RWPE2 (cell line): ENCODE results near the gene GPHA2.
A peak's percentile ranks its signal among the peaks of the same experiment; 100 is the strongest.

Source experiments
- ATAC-seq: fragments of 200-7000 bp; cut with Tn5 transposase; 3 replicates; pipeline ENCODE4 v1.9.1; 2021; ENCODE audit warnings: low read depth
- DNase-seq: peaks from one replicate; pipeline ENCODE4 v3.0.0-alpha.2; 2020; ENCODE audit warnings: low spot score
- H3K27ac ChIP-seq: fragments of 450-650 bp; 2 replicates; pipeline ENCODE4 v1.5.1; 2017; ENCODE audit warnings: mild to moderate bottlenecking; ENCODE audit not compliant: poor library complexity, severe bottlenecking
- H3K27me3 ChIP-seq: fragments of 250-450 bp; sonication (Bioruptor Pico); 2 replicates; pipeline ENCODE4 v1.5.1; 2021; ENCODE audit warnings: mild to moderate bottlenecking, moderate library complexity; ENCODE audit not compliant: insufficient read depth, poor library complexity, severe bottlenecking
- H3K36me3 ChIP-seq: fragments of 250-450 bp; sonication (Bioruptor Pico); 2 replicates; pipeline ENCODE4 v1.5.1; 2020; ENCODE audit warnings: low read depth, mild to moderate bottlenecking, moderate library complexity
- H3K4me1 ChIP-seq: fragments of 250-450 bp; sonication (Bioruptor Pico); 2 replicates; pipeline ENCODE4 v1.5.1; 2021; ENCODE audit warnings: mild to moderate bottlenecking, moderate library complexity; ENCODE audit not compliant: insufficient read depth, poor library complexity, severe bottlenecking
- H3K4me3 ChIP-seq: fragments of 250-450 bp; sonication (Bioruptor Pico); 2 replicates; pipeline ENCODE4 v1.5.1; 2021; ENCODE audit warnings: mild to moderate bottlenecking, moderate library complexity; ENCODE audit not compliant: severe bottlenecking
- H3K9me3 ChIP-seq: fragments of 250-450 bp; sonication (Bioruptor Pico); 2 replicates; pipeline ENCODE4 v1.5.1; 2021; ENCODE audit warnings: mild to moderate bottlenecking, moderate library complexity; ENCODE audit not compliant: severe bottlenecking
- TF ChIP-seq, protein P1 (sequence below): fragments of 450-650 bp; IDR thresholded peaks from one replicate; pipeline ENCODE4 v1.5.1; 2017; ENCODE audit warnings: mild to moderate bottlenecking, moderate library complexity; ENCODE audit not compliant: poor library complexity, severe bottlenecking

The GPHA2 gene

DNA sequence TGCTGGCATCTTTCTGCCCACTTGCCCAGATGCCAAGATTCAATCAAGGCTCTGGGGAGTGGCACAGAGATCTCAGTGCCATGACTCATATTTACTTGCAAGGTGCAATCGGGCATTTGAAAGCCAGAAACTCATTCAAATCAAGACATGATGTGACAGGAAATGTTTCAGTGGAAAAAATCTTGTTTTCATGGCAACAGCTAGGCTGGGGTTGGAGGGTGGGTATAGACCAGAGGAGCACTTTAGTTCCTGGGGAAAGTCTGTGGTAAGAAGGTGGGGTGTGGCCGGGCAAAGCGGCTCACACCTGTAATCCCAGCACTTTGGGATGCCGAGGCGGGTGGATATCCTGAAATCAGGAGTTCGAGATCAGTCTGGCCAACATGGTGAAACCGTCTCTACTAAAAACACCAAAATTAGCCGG, 35.0 kb upstream of the GPHA2 start:
- Histone ChIP-seq H3K4me3 (no peak overlapping the region), H3K4me1 (peaks cover 21% of the 10 kb centered on the region), H3K36me3 (no peaks in the 10 kb centered on the region), H3K27ac (peak overlapping the region; percentile 90), H3K27me3 (no peaks in the 10 kb centered on the region), H3K9me3 (no peaks in the 10 kb centered on the region)
- TF ChIP-seq, protein P1, sequence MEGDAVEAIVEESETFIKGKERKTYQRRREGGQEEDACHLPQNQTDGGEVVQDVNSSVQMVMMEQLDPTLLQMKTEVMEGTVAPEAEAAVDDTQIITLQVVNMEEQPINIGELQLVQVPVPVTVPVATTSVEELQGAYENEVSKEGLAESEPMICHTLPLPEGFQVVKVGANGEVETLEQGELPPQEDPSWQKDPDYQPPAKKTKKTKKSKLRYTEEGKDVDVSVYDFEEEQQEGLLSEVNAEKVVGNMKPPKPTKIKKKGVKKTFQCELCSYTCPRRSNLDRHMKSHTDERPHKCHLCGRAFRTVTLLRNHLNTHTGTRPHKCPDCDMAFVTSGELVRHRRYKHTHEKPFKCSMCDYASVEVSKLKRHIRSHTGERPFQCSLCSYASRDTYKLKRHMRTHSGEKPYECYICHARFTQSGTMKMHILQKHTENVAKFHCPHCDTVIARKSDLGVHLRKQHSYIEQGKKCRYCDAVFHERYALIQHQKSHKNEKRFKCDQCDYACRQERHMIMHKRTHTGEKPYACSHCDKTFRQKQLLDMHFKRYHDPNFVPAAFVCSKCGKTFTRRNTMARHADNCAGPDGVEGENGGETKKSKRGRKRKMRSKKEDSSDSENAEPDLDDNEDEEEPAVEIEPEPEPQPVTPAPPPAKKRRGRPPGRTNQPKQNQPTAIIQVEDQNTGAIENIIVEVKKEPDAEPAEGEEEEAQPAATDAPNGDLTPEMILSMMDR = no peak
- peak; percentile 68 for DNase-seq
- ATAC-seq = peak; percentile 87

DNA sequence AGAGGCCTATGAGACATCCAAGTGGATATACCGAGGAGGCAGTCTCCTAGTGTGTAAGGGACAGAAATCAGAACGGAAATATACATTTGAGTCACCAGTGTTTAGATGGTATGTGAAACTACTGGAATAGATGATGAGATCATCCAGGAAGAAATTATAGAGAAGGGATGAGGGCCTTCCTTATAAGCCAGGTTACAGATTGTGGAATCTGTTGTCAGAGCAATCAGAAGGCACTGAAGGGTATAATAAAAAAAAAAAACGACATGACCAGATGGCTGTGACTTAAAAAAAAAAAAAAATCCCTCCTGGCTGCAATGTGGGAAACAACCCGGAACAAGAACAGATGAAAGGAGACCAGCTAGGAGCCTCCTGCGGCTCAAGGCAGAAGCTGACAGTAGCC, 33.5 kb upstream of the GPHA2 start:
- TF ChIP-seq, protein P1 = no peak
- Histone ChIP-seq H3K36me3 (no peaks in the 10 kb centered on the region), H3K27ac (peak overlapping the region; percentile 90), H3K9me3 (no peaks in the 10 kb centered on the region), H3K4me3 (no peak overlapping the region), H3K4me1 (peaks cover 21% of the 10 kb centered on the region), H3K27me3 (no peaks in the 10 kb centered on the region)
- peak; percentile 81 for ATAC-seq
- no peak for DNase-seq

DNA sequence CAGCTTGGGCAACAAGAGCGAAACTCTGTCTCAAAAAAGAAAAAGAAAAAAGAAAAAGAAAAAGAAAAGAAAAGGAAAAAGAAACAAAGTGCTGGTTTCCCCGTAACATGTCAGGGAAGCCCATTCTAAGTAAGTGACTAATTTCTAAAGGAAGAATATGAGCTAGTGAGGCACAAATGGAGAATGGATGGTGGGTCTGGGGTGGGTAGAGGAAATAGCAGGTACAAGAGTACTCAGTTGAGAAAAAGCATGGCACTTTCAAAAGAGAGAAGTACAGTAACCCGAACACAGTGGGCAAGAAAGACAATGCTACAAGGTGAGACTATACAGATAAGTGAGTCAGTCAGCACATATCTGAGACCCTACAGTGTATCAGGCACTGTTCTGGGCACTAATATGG, 31.7 kb upstream of the GPHA2 start:
- Histone ChIP-seq H3K9me3 (no peaks in the 10 kb centered on the region), H3K36me3 (no peaks in the 10 kb centered on the region), H3K4me1 (peaks cover 21% of the 10 kb centered on the region), H3K4me3 (no peak overlapping the region), H3K27ac (no peak overlapping the region), H3K27me3 (no peaks in the 10 kb centered on the region)
- ATAC-seq (no peak), DNase-seq (no peak)
- TF ChIP-seq, protein P1 = no peak

DNA sequence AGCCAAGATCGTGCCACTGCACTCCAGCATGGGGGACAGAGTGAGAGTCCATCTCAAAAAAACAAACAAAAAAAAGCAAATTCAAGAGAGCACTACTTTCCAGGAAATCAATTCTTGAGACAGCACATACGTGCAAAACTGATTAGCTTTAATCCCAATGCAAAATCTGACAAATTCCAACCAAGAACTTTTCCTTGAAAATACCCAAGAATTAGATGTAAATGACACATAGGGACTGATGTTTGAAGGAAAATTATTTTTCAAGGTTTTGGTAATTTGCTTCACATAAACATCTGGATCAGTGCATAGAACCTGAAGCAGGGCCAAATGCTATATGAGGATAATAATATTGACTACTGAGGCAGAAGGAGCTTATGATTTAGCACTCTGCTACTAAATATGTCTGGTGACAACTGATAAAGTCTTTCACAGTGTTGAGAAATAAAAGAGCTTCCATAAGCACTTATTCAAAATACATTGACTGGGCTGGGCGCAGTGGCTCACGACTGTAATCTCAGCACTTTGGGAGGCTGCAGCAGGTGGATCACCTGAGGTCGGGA, 27.5 kb upstream of the GPHA2 start:
- ATAC-seq = no peak
- H3K9me3 ChIP-seq = no peaks in the 10 kb centered on the region
- H3K4me3 ChIP-seq = no peak overlapping the region
- no peak overlapping the region for H3K27ac ChIP-seq
- H3K4me1 ChIP-seq = peaks cover 6% of the 10 kb centered on the region
- no peaks in the 10 kb centered on the region for H3K36me3 ChIP-seq
- DNase-seq = no peak
- TF ChIP-seq, protein P1 = no peak
- H3K27me3 ChIP-seq = no peaks in the 10 kb centered on the region

DNA sequence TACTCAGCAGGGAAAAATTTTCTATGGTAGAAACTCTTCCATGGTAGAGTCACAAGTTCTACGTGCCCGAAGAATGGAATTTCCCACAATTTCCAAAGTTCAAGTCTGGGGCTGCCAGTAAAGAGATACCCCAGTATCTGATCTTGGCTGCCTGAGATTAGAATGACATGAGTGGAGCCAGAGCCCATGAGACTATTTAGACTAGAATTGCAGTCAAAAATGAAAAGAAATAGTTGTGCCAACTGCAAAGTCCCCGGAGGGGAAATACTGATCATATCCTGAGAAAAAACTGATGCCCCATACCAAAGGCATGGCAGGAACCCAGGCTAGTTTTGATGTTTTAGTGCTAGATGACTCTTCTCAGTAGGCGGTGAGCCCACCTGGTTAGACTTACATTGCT, 25.0 kb upstream of the GPHA2 start:
- no peak for DNase-seq

More for the DNA sequence above, 25.0 kb upstream of the GPHA2 start:
- ATAC-seq = no peak
- TF ChIP-seq, protein P1 = no peak
- no peaks in the 10 kb centered on the region for H3K27me3 ChIP-seq
- peaks cover 6% of the 10 kb centered on the region for H3K4me1 ChIP-seq
- H3K4me3 ChIP-seq = no peak overlapping the region
- H3K27ac ChIP-seq = no peak overlapping the region
- no peaks in the 10 kb centered on the region for H3K9me3 ChIP-seq
- no peaks in the 10 kb centered on the region for H3K36me3 ChIP-seq
